SK-N-SH treated with all-trans-retinoic acid at 6 μM for 48 hours (cell line): Measurements from ENCODE around the gene RPL3.

ENCODE experiments used
- ATAC-seq: fragments of 200-7000 bp; cut with Tn5 transposase; 3 replicates; pipeline ENCODE4 v1.9.1; 2020; ENCODE audit warnings: mild to moderate bottlenecking, moderate library complexity
- BACH2 ChIP-seq: fragments of 250-450 bp; sonication (Bioruptor Pico); IDR thresholded peaks from 2 replicates; pipeline ENCODE4 v1.9.0; 2021; ENCODE audit warnings: mild to moderate bottlenecking, borderline replicate concordance
- CREB5 ChIP-seq: fragments of 250-450 bp; sonication (Bioruptor Pico); IDR thresholded peaks from 2 replicates; pipeline ENCODE4 v1.5.1; 2020; ENCODE audit warnings: low read depth, mild to moderate bottlenecking, moderate library complexity
- CSDC2 ChIP-seq: fragments of 250-450 bp; sonication (Bioruptor Pico); IDR thresholded peaks from 2 replicates; pipeline ENCODE4 v1.5.0; 2020; ENCODE audit warnings: mild to moderate bottlenecking, moderate library complexity
- CSRNP3 ChIP-seq: fragments of 250-450 bp; sonication (Bioruptor Pico); IDR thresholded peaks from 2 replicates; pipeline ENCODE4 v1.5.1; 2021; ENCODE audit warnings: mild to moderate bottlenecking, moderate library complexity
- ESRRG ChIP-seq: fragments of 250-450 bp; sonication (Bioruptor Pico); IDR thresholded peaks from 2 replicates; pipeline ENCODE4 v1.6.1; 2021; ENCODE audit warnings: mild to moderate bottlenecking
- GLIS3 ChIP-seq: fragments of 250-450 bp; sonication (Bioruptor Pico); IDR thresholded peaks from 2 replicates; pipeline ENCODE4 v1.5.0; 2020; ENCODE audit warnings: mild to moderate bottlenecking, moderate library complexity
- ISL1 ChIP-seq: fragments of 250-450 bp; sonication (Bioruptor Pico); IDR thresholded peaks from 2 replicates; pipeline ENCODE4 v2.1.2; 2022; ENCODE audit warnings: mild to moderate bottlenecking, moderate library complexity
- OSR1 ChIP-seq: fragments of 250-450 bp; sonication (Bioruptor Pico); IDR thresholded peaks from 2 replicates; pipeline ENCODE4 v1.8.0; 2022; ENCODE audit warnings: moderate library complexity, mild to moderate bottlenecking, inconsistent platforms
- PATZ1 ChIP-seq: fragments of 250-450 bp; sonication (Bioruptor Pico); IDR thresholded peaks from 2 replicates; pipeline ENCODE4 v1.8.0; 2020; ENCODE audit warnings: mild to moderate bottlenecking, moderate library complexity, borderline replicate concordance
- POU6F1 ChIP-seq: fragments of 250-450 bp; sonication (Bioruptor Pico); IDR thresholded peaks from 2 replicates; pipeline ENCODE4 v1.8.0; 2021; ENCODE audit warnings: low read depth, mild to moderate bottlenecking, moderate library complexity, borderline replicate concordance
- PPARA ChIP-seq: fragments of 250-450 bp; sonication (Bioruptor Pico); IDR thresholded peaks from 2 replicates; pipeline ENCODE4 v1.5.0; 2020; ENCODE audit warnings: mild to moderate bottlenecking, borderline replicate concordance
- RARB ChIP-seq: fragments of 250-450 bp; sonication (Bioruptor Pico); IDR thresholded peaks from 2 replicates; pipeline ENCODE4 v1.8.0; 2021; ENCODE audit warnings: mild to moderate bottlenecking, moderate library complexity
- TCF4 ChIP-seq: fragments of 250-450 bp; sonication (Bioruptor Pico); IDR thresholded peaks from 2 replicates; pipeline ENCODE4 v1.8.0; 2021; ENCODE audit warnings: mild to moderate bottlenecking, moderate library complexity, borderline replicate concordance
- TOX ChIP-seq: fragments of 250-450 bp; sonication (Bioruptor Pico); IDR thresholded peaks from 2 replicates; pipeline ENCODE4 v1.8.0; 2021; ENCODE audit warnings: mild to moderate bottlenecking, moderate library complexity, borderline replicate concordance
- TSHZ2 ChIP-seq: fragments of 250-450 bp; sonication (Bioruptor Pico); IDR thresholded peaks from 2 replicates; pipeline ENCODE4 v1.5.0; 2020; ENCODE audit warnings: mild to moderate bottlenecking, moderate library complexity
- ZC3H10 ChIP-seq: fragments of 250-450 bp; sonication (Bioruptor Pico); IDR thresholded peaks from 2 replicates; pipeline ENCODE4 v1.5.1; 2021; ENCODE audit warnings: mild to moderate bottlenecking, moderate library complexity
- ZFP3 ChIP-seq: fragments of 250-450 bp; sonication (Bioruptor Pico); IDR thresholded peaks from 2 replicates; pipeline ENCODE4 v1.5.0; 2020; ENCODE audit warnings: mild to moderate bottlenecking, moderate library complexity
- ZFP30 ChIP-seq: fragments of 450-650 bp; formaldehyde crosslinking; IDR thresholded peaks from 2 replicates; pipeline ENCODE4 v1.5.0; 2022; ENCODE audit warnings: mild to moderate bottlenecking, moderate library complexity
- ZNF565 ChIP-seq: fragments of 450-650 bp; formaldehyde crosslinking; conservative IDR thresholded peaks from 2 replicates; pipeline ENCODE4 v1.5.0; 2020; ENCODE audit warnings: low read depth, mild to moderate bottlenecking, moderate library complexity
- ZNF70 ChIP-seq: fragments of 450-650 bp; formaldehyde crosslinking; IDR thresholded peaks from 2 replicates; pipeline ENCODE4 v1.5.0; 2020; ENCODE audit warnings: mild to moderate bottlenecking, moderate library complexity
- ZNF8 ChIP-seq: fragments of 450-650 bp; formaldehyde crosslinking; IDR thresholded peaks from 2 replicates; pipeline ENCODE4 v1.5.0; 2020; ENCODE audit warnings: mild to moderate bottlenecking, moderate library complexity

Gene RPL3

GRCh38 chr22:39278040-39278439, 41.4 kb downstream of the RPL3 start:
- peak; percentile 69 for ATAC-seq
- TF ChIP-seq CSRNP3 (CRISPR knock-in tag) (no peak), ZFP30 (CRISPR knock-in tag) (no peak), BACH2 (no peak), ZNF70 (CRISPR knock-in tag) (no peak), OSR1 (CRISPR knock-in tag) (no peak), CREB5 (CRISPR knock-in tag) (no peak), ZNF565 (CRISPR knock-in tag) (no peak), GLIS3 (CRISPR knock-in tag) (no peak), ESRRG (no peak), ISL1 (CRISPR knock-in tag) (no peak), RARB (CRISPR knock-in tag) (no peak)
- TF ChIP-seq, all 23 proteins: peak for 0

GRCh38 chr22:39277142-39277607, 42.2 kb downstream of the RPL3 start:
- TF ChIP-seq TOX (no peak), ZNF8 (CRISPR knock-in tag) (peak; percentile 97)
- no peak for ATAC-seq

- ATAC-seq = no peak
- TF ChIP-seq PATZ1 (CRISPR knock-in tag) = no peak
- TF ChIP-seq GLIS3 (CRISPR knock-in tag) = no peak
- TF ChIP-seq PPARA (CRISPR knock-in tag) = no peak
- no peak for TF ChIP-seq TCF4
- TF ChIP-seq POU6F1 (CRISPR knock-in tag) = no peak
These were observed 42.8 kb downstream of the RPL3 start for GRCh38 chr22:39276440-39277141.

- ATAC-seq = no peak
- TF ChIP-seq TSHZ2 (CRISPR knock-in tag) (no peak), ZFP3 (no peak), OSR1 (CRISPR knock-in tag) (no peak), CSDC2 (CRISPR knock-in tag) (no peak), TOX (no peak), CREB5 (CRISPR knock-in tag) (no peak), GLIS3 (CRISPR knock-in tag) (no peak), ISL1 (CRISPR knock-in tag) (no peak), ZFP30 (CRISPR knock-in tag) (no peak), PPARA (CRISPR knock-in tag) (no peak), ZC3H10 (CRISPR knock-in tag) (no peak), PATZ1 (CRISPR knock-in tag) (no peak), TCF4 (no peak), ESRRG (no peak)
These were observed 43.5 kb downstream of the RPL3 start for GRCh38 chr22:39275814-39276439.
